Lung microvascular endothelial cell (primary cell): Measurements from ENCODE around the gene LPAR6. TPM values are rescaled to one million over a fixed set of nuclear protein-coding genes. Genes with fewer than 3 reads are reported as not detected.

Experiments
- DNase-seq, 2 donors: peaks; one replicate each; pipeline versions ENCODE4 v3.0.0 to v3.0.0-alpha.2; 2010; ENCODE audit warnings: low read depth in 2 of 2
- total RNA-seq: library from RNA; depleted of rRNA; stranded (reverse); fragments of >200 nt; gene quantifications from 2 replicates; pipeline ENCODE4 v1.2.1, GENCODE V29; 2014

Gene LPAR6
- total RNA-seq, 1 donor from 2014 or later, result 25.6 TPM

DNA sequence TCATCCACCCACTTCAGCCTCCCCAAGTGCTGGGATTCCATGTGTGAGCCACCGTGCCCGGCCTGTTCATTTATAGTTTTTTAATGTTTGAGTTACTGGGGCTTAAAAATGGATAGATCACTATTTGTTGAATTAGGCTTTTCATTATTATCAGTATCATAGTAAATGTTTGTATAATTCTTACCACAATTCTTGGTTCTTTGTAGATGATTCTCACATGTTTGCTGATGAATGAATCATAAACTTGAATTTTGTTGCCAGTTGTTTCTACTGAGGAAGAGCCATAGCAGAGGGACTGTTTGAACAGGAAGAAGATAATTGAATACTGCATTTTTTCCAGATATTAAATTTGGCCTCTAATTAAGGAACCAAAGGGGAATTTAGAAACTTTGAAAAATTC, 2.6 kb upstream of the LPAR6 start:
- DNase-seq, result no peak

GRCh38 chr13:48414501-48414900, 1.6 kb upstream of the LPAR6 start:
- DNase-seq, result no peak

GRCh38 chr13:48411841-48412531, 927 bp downstream of the LPAR6 start:
- DNase-seq, result peak; percentile 47

GRCh38 chr13:48411147-48411794, 1.6 kb downstream of the LPAR6 start:
- DNase-seq, result peak in 1 of 2 donors; percentile 20

- DNase-seq, result peak; percentile 41 to 47
Observed at GRCh38 chr13:48410199-48410598, 2.7 kb downstream of the LPAR6 start.

DNA sequence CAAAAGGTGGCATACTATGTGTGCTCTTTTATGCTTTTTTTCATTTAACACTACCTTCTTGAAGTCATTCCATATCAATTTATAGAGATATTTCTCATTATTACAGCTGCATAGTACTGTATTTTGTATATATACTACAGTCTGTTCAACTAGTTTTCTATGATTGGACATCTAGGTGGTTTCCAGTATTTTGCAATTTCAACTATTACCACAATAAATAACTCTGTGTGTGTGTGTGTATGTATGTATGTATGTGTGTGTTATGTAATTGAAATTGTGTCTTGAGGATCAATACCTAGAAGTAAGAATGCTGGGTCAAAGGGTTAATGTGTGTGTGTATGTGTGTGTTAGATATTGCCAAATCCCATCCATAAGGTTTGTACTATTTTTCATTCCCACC, 7.0 kb downstream of the LPAR6 start:
- no peak for DNase-seq

DNA sequence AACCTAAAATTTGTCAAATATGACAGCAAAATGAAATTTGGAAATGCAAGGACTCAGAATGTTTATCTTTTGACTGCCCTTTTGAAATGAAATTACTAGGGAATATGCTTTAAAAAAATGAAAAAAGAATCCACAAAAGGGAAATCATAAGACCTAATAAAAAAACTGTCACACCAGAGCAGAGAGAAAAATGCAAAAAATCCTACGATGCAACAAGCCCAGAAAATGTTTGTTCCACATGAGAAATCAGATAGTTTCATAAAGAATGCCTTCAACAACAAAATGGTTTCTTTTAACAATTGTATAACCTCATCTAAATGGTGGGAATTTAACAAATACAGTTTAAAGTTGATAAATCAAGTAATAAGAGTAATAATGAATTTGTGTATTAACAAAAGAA, 8.0 kb downstream of the LPAR6 start:
- DNase-seq, result no peak

DNA sequence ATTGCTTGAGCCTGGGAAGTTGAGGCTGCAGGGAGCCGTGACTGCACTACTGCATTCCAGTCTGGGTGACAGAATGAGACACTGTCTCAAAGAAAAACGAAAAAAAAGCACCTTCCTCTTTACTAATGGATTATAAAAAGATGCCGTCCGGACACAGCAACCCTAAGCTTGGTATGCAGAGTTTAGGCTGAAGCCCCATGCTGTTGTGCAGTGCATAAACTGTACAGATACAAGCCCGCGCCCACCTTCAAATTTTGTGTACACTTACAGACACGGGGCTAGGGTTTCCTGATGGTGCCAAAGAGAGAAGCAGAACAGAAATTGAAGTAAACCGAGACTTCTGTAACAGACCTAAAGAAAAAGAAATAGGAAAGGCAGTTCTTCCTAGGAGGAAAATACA, 9.0 kb downstream of the LPAR6 start:
- DNase-seq, result no peak

- no peak for DNase-seq
Observed at GRCh38 chr13:48403151-48403631, 9.7 kb downstream of the LPAR6 start.

DNA sequence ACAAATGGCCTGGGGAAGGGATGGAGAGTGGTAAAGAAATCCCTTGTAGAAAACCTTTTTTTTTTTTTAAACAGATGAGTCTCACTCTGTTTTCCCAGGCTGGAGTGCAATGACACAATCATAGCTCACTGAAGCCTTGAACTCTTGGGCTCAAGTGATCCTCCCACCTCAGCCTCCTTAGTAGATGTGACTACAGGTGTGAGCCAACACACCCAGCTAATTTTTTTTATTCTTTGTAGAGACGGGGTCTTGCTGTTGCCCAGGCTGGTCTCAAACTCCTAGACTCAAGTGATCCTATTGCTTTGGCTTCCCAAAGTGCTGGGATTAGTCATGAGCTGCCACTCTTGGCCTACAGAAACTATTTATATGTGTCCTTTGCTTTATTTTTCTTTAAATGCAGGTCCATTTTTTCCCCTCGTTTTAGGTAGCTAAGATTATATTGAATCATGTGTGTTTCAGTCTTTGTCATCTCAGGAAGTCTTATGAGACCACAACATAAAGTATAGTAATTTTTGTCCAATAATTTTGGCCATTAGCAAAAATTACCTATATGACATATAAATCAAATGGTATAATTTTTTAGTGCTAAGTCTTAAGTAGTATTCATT, 10.5 kb downstream of the LPAR6 start:
- DNase-seq, result peak in 1 of 2 donors; percentile 19

GRCh38 chr13:48401480-48401879, 11.4 kb downstream of the LPAR6 start:
- peak in 1 of 2 donors; percentile 52 for DNase-seq

- DNase-seq, result peak; percentile 69 to 85
Observed at GRCh38 chr13:48400850-48401291, 12.0 kb downstream of the LPAR6 start.

- DNase-seq, result no peak
Observed at GRCh38 chr13:48400090-48400694, 12.7 kb downstream of the LPAR6 start.

DNA sequence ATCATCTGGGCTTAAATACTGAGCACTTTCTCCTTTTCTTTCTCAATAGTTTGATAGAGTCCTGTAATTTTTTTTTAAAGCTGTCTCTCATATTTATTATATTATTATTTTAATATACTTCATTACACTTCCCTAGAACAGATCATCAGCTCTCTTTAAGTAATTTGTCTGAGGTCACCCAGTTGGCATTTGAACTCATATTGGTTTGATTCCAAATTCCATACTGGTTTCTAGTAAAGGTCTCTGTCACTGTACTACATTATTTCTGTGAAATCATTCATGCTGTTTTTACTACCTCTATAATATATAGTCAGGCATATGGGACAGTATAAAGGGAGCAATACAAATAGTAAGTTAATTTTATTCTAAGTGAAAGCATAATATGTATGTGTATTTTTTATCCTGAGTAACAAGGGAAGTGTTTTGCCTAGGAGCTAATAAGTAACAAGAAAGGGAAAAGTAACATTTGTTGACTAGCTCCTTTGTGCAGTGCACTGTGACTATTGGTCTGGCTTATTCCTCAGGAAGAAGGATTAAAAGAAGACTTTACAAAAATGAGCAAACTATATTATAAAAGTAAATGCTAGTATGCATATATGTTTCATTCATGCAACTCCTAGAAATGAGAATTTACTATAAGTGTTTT, 14.3 kb downstream of the LPAR6 start:
- peak in 1 of 2 donors; percentile 21 for DNase-seq

DNA sequence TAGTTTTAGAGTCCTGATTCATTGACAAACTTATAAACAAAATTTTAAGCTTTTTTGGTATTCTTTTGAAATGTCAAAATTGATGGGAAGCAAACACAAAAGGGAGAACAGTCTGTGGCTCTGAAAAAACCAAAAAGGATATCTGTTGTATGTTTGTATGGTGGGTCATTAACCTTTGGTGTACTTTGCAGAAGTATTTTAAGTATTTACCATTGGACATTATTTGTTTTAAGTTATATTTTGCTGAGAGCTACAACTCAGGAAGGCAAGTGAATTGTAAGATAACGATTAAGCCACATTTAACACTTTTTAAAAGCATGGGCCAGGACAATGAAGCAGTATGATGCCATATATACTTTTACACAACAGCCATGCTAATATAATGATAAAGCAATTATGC, 15.2 kb downstream of the LPAR6 start:
- no peak for DNase-seq

DNA sequence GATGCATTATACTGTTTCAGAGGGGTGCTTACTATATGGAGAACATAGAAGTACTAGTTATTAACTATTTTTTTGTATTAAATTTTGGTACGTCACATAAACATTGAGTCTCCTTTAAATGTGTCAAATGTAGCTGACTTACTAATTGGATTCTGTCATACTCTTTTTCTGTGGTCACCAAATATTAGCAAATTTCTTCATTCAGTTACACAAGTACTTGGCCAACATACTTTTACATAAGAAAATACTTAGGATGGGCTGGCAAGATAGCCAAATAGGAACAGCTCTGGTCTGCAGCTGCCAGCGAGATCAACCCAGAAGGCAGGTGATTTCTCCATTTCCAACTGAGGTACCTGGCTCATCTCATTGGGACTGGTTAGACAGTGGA, 19.2 kb downstream of the LPAR6 start:
- no peak for DNase-seq

- DNase-seq, result no peak
Observed at GRCh38 chr13:48393030-48393697, 19.7 kb downstream of the LPAR6 start.

- DNase-seq, result no peak
Observed at GRCh38 chr13:48391257-48391656, 21.7 kb downstream of the LPAR6 start.

DNA sequence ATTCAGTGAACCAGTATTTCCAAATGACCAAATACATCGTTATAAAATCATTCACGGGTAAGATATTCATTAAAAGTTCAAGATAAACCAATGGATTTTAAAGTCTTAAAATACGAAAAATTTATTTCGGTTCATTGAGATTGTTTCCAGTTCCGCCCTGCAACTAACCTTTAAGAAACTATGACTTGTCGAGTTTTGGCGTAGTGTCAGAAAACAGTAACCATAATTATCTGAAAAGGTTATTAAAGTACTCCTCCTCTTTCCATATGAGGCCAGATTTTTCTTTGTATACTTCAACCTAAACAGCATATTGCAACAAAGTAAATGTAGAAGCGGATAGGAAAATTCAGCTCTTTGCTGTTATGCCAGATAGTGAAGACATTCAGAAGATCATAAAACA, 26.1 kb downstream of the LPAR6 start:
- DNase-seq, result no peak

GRCh38 chr13:48383384-48383783, 29.5 kb downstream of the LPAR6 start:
- no peak for DNase-seq

DNA sequence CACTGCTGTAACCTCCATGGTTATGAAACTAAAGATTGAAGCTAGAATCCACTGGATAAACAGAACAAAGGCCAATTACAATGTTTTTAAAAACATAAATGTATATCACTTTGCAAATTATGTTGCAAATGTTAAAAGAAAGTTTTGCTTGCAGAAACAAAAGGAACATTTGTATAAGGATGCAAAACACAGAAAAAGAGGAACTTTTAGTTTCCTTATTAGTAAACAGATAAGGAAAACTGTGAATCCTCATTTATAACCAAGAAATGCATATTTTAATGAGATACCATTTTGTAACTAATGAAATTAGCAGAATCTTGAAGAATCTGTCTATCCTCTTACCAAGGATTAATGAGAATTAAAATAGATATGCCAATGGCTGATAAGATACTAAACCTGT, 32.3 kb downstream of the LPAR6 start:
- no peak for DNase-seq
